HFF-Myc (cell line): ENCODE results near the gene KRTAP9-8.
"Not testable (repeated sequence)": the region's sequence is repeated elsewhere in the genome, so short reads cannot be mapped to it uniquely, and the experiment has no call there.

Source experiments
- DNase-seq: peaks from one replicate; pipeline ENCODE4 v3.0.0-alpha.2; 2011; ENCODE audit warnings: low read depth; ENCODE audit errors: extremely low read depth
- H3K4me3 ChIP-seq: replicated peaks from 2 replicates; pipeline ENCODE4 v1.5.1; 2011; ENCODE audit warnings: low read depth, mild to moderate bottlenecking, control low read depth, low read length
- TF ChIP-seq, protein P1 (sequence below): IDR thresholded peaks from 2 replicates; pipeline ENCODE4 v1.5.1; 2012; ENCODE audit warnings: mild to moderate bottlenecking, low read depth, low read length, control low read depth; ENCODE audit errors: missing control alignments

Gene KRTAP9-8

GRCh38 chr17:41251261-41251660, 13.5 kb downstream of the KRTAP9-8 start:
- DNase-seq: no peak
- TF ChIP-seq, protein P1, sequence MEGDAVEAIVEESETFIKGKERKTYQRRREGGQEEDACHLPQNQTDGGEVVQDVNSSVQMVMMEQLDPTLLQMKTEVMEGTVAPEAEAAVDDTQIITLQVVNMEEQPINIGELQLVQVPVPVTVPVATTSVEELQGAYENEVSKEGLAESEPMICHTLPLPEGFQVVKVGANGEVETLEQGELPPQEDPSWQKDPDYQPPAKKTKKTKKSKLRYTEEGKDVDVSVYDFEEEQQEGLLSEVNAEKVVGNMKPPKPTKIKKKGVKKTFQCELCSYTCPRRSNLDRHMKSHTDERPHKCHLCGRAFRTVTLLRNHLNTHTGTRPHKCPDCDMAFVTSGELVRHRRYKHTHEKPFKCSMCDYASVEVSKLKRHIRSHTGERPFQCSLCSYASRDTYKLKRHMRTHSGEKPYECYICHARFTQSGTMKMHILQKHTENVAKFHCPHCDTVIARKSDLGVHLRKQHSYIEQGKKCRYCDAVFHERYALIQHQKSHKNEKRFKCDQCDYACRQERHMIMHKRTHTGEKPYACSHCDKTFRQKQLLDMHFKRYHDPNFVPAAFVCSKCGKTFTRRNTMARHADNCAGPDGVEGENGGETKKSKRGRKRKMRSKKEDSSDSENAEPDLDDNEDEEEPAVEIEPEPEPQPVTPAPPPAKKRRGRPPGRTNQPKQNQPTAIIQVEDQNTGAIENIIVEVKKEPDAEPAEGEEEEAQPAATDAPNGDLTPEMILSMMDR: no peak
- H3K4me3 ChIP-seq: no peak overlapping the region

DNA sequence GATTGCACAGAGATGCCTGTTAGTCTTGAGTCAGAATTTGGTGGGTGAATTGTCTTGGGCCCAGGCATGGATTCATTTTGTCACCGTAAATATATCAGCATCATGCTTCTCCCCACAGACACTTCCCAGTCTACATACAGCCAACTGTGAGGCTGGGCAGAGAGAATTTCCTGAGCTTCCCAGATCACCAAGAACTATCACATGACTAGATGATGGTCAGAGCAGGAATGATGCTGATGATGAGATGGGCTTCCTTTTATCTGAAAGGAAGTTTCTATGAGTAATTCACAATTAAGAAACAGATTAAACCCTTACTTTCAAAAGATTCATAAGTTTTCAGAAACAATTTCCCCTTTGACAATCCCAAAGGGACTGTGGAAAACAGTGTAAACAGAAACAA, 17.1 kb downstream of the KRTAP9-8 start:
- TF ChIP-seq, protein P1: no peak
- DNase-seq: no peak
- no peak overlapping the region for H3K4me3 ChIP-seq

GRCh38 chr17:41255381-41256290, 17.8 kb downstream of the KRTAP9-8 start, which contains the start of gene KRTAP9-9:
Gene KRTAP9-9, plus strand, starts transcription at chr17:41255384.
- DNase-seq, H3K4me3 ChIP-seq: not testable (repeated sequence)

DNA sequence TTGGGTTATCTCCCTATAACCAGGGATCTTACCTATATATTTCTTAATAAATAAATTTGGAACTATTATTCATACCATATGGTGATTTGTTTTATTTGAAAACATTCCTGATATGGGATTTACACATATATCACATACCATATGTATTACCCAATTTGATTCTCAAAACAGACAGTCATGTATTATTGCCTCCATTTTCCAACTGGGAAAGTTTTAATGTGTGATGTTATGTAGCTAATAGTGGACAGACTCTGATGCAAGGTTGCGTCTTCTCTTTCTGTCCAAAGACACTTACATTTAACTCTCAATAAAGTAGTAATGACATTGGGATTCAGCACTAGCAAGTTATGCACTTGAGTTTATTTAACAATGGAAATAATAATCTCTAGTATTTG, 18.5 kb downstream of the KRTAP9-8 start:
- DNase-seq: no peak
- no peak overlapping the region for H3K4me3 ChIP-seq
- TF ChIP-seq, protein P1: no peak

- DNase-seq: no peak
- no peak overlapping the region for H3K4me3 ChIP-seq
- TF ChIP-seq, protein P1: no peak
These were observed 20.6 kb downstream of the KRTAP9-8 start for GRCh38 chr17:41258406-41258805.

GRCh38 chr17:41263212-41263611, 25.4 kb downstream of the KRTAP9-8 start:
- no peak for DNase-seq
- TF ChIP-seq, protein P1: no peak
- no peak overlapping the region for H3K4me3 ChIP-seq

- DNase-seq: no peak
These were observed 26.8 kb downstream of the KRTAP9-8 start for GRCh38 chr17:41264599-41264998.

More at GRCh38 chr17:41264599-41264998, 26.8 kb downstream of the KRTAP9-8 start:
- no peak overlapping the region for H3K4me3 ChIP-seq
- TF ChIP-seq, protein P1: no peak
